ENCODE results near the gene MECP2. TPM values are rescaled to one million over a fixed set of nuclear protein-coding genes. Genes with fewer than 3 reads are reported as not detected.

The MECP2 gene
- total RNA-seq, 1 experiment from 2014 or later = 69.9 TPM

- Mint-ChIP-seq H3K9me3 (ENCODE audit: low read depth, unreplicated experiment) (no peaks in the 10 kb centered on the region), H3K27me3 (ENCODE audit: unreplicated experiment) (no peaks in the 10 kb centered on the region), H3K4me3 (ENCODE audit: low read depth, unreplicated experiment) (no peak overlapping the region), H3K4me1 (ENCODE audit: low read depth, unreplicated experiment) (peaks cover 10% of the 10 kb centered on the region), H3K27ac (ENCODE audit: unreplicated experiment) (peak overlapping the region; percentile 44), H3K36me3 (ENCODE audit: insufficient read depth, unreplicated experiment) (peaks cover 42% of the 10 kb centered on the region)
- DNase-seq = no peak
- no TSS peak for BruUV-seq (replicated peaks)
- no peak for TF ChIP-seq CTCF (IDR thresholded peaks at IDR 0.05; ENCODE audit: unreplicated experiment)
- intact Hi-C loops (cut with micrococcal nuclease; ENCODE audit: unreplicated experiment) = no loop called here
- CTCF ChIA-PET = no interaction called here
These were observed 14.4 kb downstream of the MECP2 start for GRCh38 chrX:154083126-154083517.

GRCh38 chrX:154082396-154083125 is 15.0 kb downstream of the MECP2 start:
- DNase-seq = no peak
- no peaks in the 10 kb centered on the region for H3K27me3 Mint-ChIP-seq (ENCODE audit: unreplicated experiment)
- intact Hi-C loops (cut with micrococcal nuclease; ENCODE audit: unreplicated experiment) = no loop called here
- no peak overlapping the region for H3K27ac Mint-ChIP-seq (ENCODE audit: unreplicated experiment)
- H3K9me3 Mint-ChIP-seq (ENCODE audit: low read depth, unreplicated experiment) = no peaks in the 10 kb centered on the region
- BruUV-seq (replicated peaks) = no TSS peak
- peaks cover 37% of the 10 kb centered on the region for H3K36me3 Mint-ChIP-seq (ENCODE audit: insufficient read depth, unreplicated experiment)
- H3K4me1 Mint-ChIP-seq (ENCODE audit: low read depth, unreplicated experiment) = peaks cover 10% of the 10 kb centered on the region
- CTCF ChIA-PET = no interaction called here
- no peak for TF ChIP-seq CTCF (IDR thresholded peaks at IDR 0.05; ENCODE audit: unreplicated experiment)
- no peak overlapping the region for H3K4me3 Mint-ChIP-seq (ENCODE audit: low read depth, unreplicated experiment)

GRCh38 chrX:154077101-154077500 is 20.4 kb downstream of the MECP2 start:
- Mint-ChIP-seq H3K27ac (ENCODE audit: unreplicated experiment) (no peak overlapping the region), H3K36me3 (ENCODE audit: insufficient read depth, unreplicated experiment) (peaks cover 23% of the 10 kb centered on the region), H3K27me3 (ENCODE audit: unreplicated experiment) (no peaks in the 10 kb centered on the region), H3K4me3 (ENCODE audit: low read depth, unreplicated experiment) (no peak overlapping the region), H3K9me3 (ENCODE audit: low read depth, unreplicated experiment) (no peaks in the 10 kb centered on the region), H3K4me1 (ENCODE audit: low read depth, unreplicated experiment) (peaks cover 32% of the 10 kb centered on the region)
- intact Hi-C loops (cut with micrococcal nuclease; ENCODE audit: unreplicated experiment) = no loop called here
- no peak for DNase-seq
- no peak for TF ChIP-seq CTCF (IDR thresholded peaks at IDR 0.05; ENCODE audit: unreplicated experiment)
- no TSS peak for BruUV-seq (replicated peaks)
- CTCF ChIA-PET = no interaction called here

- no peaks in the 10 kb centered on the region for H3K27me3 Mint-ChIP-seq (ENCODE audit: unreplicated experiment)
- intact Hi-C loops (cut with micrococcal nuclease; ENCODE audit: unreplicated experiment) = no loop called here
- no peaks in the 10 kb centered on the region for H3K9me3 Mint-ChIP-seq (ENCODE audit: low read depth, unreplicated experiment)
- peaks cover 20% of the 10 kb centered on the region for H3K36me3 Mint-ChIP-seq (ENCODE audit: insufficient read depth, unreplicated experiment)
- TF ChIP-seq CTCF (IDR thresholded peaks at IDR 0.05; ENCODE audit: unreplicated experiment) = no peak
- no peak for DNase-seq
- H3K4me1 Mint-ChIP-seq (ENCODE audit: low read depth, unreplicated experiment) = peaks cover 32% of the 10 kb centered on the region
- peak overlapping the region; percentile 44 for H3K27ac Mint-ChIP-seq (ENCODE audit: unreplicated experiment)
- CTCF ChIA-PET = interaction anchor here (0.5 kb wide), 1 partner anchor 20 kb away, joined by 6 read pairs; no protein-coding TSS in a partner anchor
- H3K4me3 Mint-ChIP-seq (ENCODE audit: low read depth, unreplicated experiment) = peak overlapping the region; percentile 21
- BruUV-seq (replicated peaks) = no TSS peak
These were observed 23.3 kb downstream of the MECP2 start for GRCh38 chrX:154074199-154074598.

Measured in Calu3 (cell line).